Lung (tissue), 16 donors: ENCODE data around the gene SLC52A1. TPM values are rescaled to one million over a fixed set of nuclear protein-coding genes. Genes with fewer than 3 reads are reported as not detected.
A peak's percentile ranks its signal among the peaks of the same experiment; 100 is the strongest.

Experiments used
- ATAC-seq: fragments of 200-7000 bp; cut with Tn5 transposase; one replicate; pipeline ENCODE4 v1.9.1; 2020; ENCODE audit warnings: moderate number of reproducible peaks; ENCODE audit not compliant: insufficient read depth, low FRiP score
- DNase-seq, 3 donors: peaks; one replicate each; pipeline ENCODE4 v3.0.0-alpha.2; 2013 to 2017
- H3K27ac ChIP-seq, 2 donors: one replicate each; pipeline ENCODE4 v1.5.1; 2013; ENCODE audit warnings: mild to moderate bottlenecking in 2 of 2, moderate library complexity in 2 of 2, control low read depth in 1 of 2, inconsistent platforms in 1 of 2, low read depth in 1 of 2, low read length in 1 of 2
- H3K27me3 ChIP-seq, 3 donors: one replicate each; pipeline ENCODE4 v1.5.1; 2013; ENCODE audit warnings: low read length in 2 of 3; ENCODE audit not compliant: control insufficient read depth in 3 of 3, insufficient read depth in 3 of 3
- H3K36me3 ChIP-seq, 4 donors: one replicate each; pipeline ENCODE4 v1.5.1; 2013; ENCODE audit warnings: low read length in 4 of 4, mild to moderate bottlenecking in 1 of 4, moderate library complexity in 1 of 4; ENCODE audit not compliant: control insufficient read depth in 4 of 4, insufficient read depth in 4 of 4
- H3K4me1 ChIP-seq, 5 donors: one replicate each; pipeline ENCODE4 v1.5.1; 2013; ENCODE audit warnings: low read length in 5 of 5, mild to moderate bottlenecking in 2 of 5, moderate library complexity in 1 of 5; ENCODE audit not compliant: control insufficient read depth in 5 of 5, insufficient read depth in 5 of 5
- H3K4me3 ChIP-seq: one replicate; pipeline ENCODE4 v1.5.1; 2013; ENCODE audit warnings: mild to moderate bottlenecking, control low read depth, moderate library complexity
- H3K9ac ChIP-seq, 2 donors: one replicate each; pipeline ENCODE4 v1.5.1; 2013; ENCODE audit warnings: low read length in 2 of 2, control low read depth in 1 of 2; ENCODE audit not compliant: insufficient read depth in 1 of 2
- H3K9me3 ChIP-seq, 4 donors: one replicate each; pipeline ENCODE4 v1.5.1; 2013; ENCODE audit warnings: low read length in 3 of 4, mild to moderate bottlenecking in 1 of 4, moderate library complexity in 1 of 4; ENCODE audit not compliant: control insufficient read depth in 4 of 4, insufficient read depth in 3 of 4
- CTCF ChIP-seq: IDR thresholded peaks from 2 replicates; pipeline ENCODE4 v1.5.1; 2012; ENCODE audit warnings: mild to moderate bottlenecking; ENCODE audit errors: control extremely low read depth, extremely low read depth
- WGBS, 2 donors: extraction: QIAGEN DNeasy Blood & Tissue Kit; methylation state at CpG; one replicate each; pipeline ENCODE4 v1.1.7; 2013; 5-methylcytosine and 5-hydroxymethylcytosine counted together
- long read RNA-seq, 5 donors: transcript quantifications; one replicate each; lab custom pipeline, GENCODE V29; 2026
- polyA plus RNA-seq, 2 donors: library from polyadenylated mRNA; stranded (reverse); fragments of 200-250 nt; gene quantifications; one replicate each; pipeline ENCODE4 v1.2.1, GENCODE V29; 2013
- total RNA-seq, 2 donors: library from RNA; depleted of rRNA in 1 of 2; stranded (reverse); fragments of >200 nt in 1 of 2; gene quantifications; one replicate each; pipeline ENCODE4 v1.2.1, GENCODE V29; 2014 to 2021
- donor health status: control.
- donor health status: control.
- donor health status: Bipolar disorder and iron deficiency.
- donor health status: healthy.
- donor health status: DM: yes; HTN: yes; CAD: no.

Gene SLC52A1
- total RNA-seq (1 to 10 TPM in 1 of 2 donors, under 1 TPM in 1; 0.54 to 1.3 TPM), polyA plus RNA-seq (under 1 TPM; 0.47 to 0.71 TPM)
- long read RNA-seq, donor 1, result 0 reads
- long read RNA-seq, donor 2, result 0 reads
- long read RNA-seq, donor 3, result 0 reads
- long read RNA-seq, donor 4, result 0 reads
- long read RNA-seq, donor 5, result 0 reads

GRCh38 chr17:5035315-5035714, at the start of gene SLC52A1:
TSS of gene SLC52A1 (minus strand) at chr17:5035426. CDS start at chr17:5034606, 820 bp downstream.
- Histone ChIP-seq H3K36me3 (no peaks in the 10 kb centered on the region), H3K9me3 (no peaks in the 10 kb centered on the region), H3K4me3 (no peak within 1 kb of the TSS), H3K27ac (no peak within 1 kb of the TSS), H3K27me3 (peaks cover 0 to 12% (median 0%) of the 10 kb centered on the region in 3 donors), H3K9ac (no peak within 1 kb of the TSS), H3K4me1 (peaks cover 0 to 5% (median 0%) of the 10 kb centered on the region in 5 donors)
- TF ChIP-seq CTCF, result no peak
- DNase-seq (peak in 1 of 3 donors; percentile 13), ATAC-seq (no peak)
- WGBS, 2 donors, result 8 to 13% methylated on average over 14 to 24 of the region's 24 CpGs

GRCh38 chr17:5080591-5080990, 45.4 kb upstream of the SLC52A1 start:
- 91 to 92% methylated on average over 3 of the region's 3 CpGs for WGBS, 2 donors
- Histone ChIP-seq H3K27me3 (no peaks in the 10 kb centered on the region), H3K4me3 (no peak overlapping the region), H3K27ac (no peak overlapping the region), H3K9me3 (peaks cover 0 to 7% (median 2%) of the 10 kb centered on the region in 4 donors), H3K9ac (no peak overlapping the region), H3K4me1 (peaks cover 0 to 13% (median 8%) of the 10 kb centered on the region in 5 donors), H3K36me3 (peaks cover 0 to 3% (median under 1%) of the 10 kb centered on the region in 4 donors)
- no peak for DNase-seq
- no peak for TF ChIP-seq CTCF
- no peak for ATAC-seq

- TF ChIP-seq CTCF, result no peak
- Histone ChIP-seq H3K36me3 (peaks cover 0 to 2% (median 0%) of the 10 kb centered on the region in 4 donors), H3K4me1 (peaks cover 0 to 13% (median 8%) of the 10 kb centered on the region in 5 donors), H3K27ac (peak within 1 kb of the TSS; percentile 89 to 92), H3K9ac (peak within 1 kb of the TSS; percentile 40 to 87), H3K9me3 (peaks cover 0 to 2% (median 0%) of the 10 kb centered on the region in 4 donors), H3K4me3 (peak within 1 kb of the TSS; percentile 93), H3K27me3 (no peaks in the 10 kb centered on the region)
- ATAC-seq, result peak; percentile 90
- DNase-seq, result peak; percentile 85 to 91 (median 86)
- WGBS, 2 donors, result 0% methylated on average over 75 of the region's 75 CpGs
These were observed 43.1 kb upstream of the SLC52A1 start, which contains the start of gene ZFP3 for GRCh38 chr17:5078106-5079028. TSS of gene ZFP3 (plus strand) at chr17:5078467. CDS start at chr17:5091505, 13,038 bp downstream.
